HG02763 (cell line): Measurements from ENCODE around the gene DBNDD1.
"Not testable (repeated sequence)": the region's sequence is repeated elsewhere in the genome, so short reads cannot be mapped to it uniquely, and the experiment has no call there.

Experiments used
- ATAC-seq: cut with Tn5 transposase; IDR thresholded peaks from one replicate; pipeline ENCODE4 v1.9.1; 2021; ENCODE audit warnings: mild to moderate bottlenecking, moderate library complexity; ENCODE audit not compliant: unreplicated experiment

Gene DBNDD1

GRCh38 chr16:89994389-89994720 lies 24.9 kb downstream of the DBNDD1 start:
- no peak for ATAC-seq

DNA sequence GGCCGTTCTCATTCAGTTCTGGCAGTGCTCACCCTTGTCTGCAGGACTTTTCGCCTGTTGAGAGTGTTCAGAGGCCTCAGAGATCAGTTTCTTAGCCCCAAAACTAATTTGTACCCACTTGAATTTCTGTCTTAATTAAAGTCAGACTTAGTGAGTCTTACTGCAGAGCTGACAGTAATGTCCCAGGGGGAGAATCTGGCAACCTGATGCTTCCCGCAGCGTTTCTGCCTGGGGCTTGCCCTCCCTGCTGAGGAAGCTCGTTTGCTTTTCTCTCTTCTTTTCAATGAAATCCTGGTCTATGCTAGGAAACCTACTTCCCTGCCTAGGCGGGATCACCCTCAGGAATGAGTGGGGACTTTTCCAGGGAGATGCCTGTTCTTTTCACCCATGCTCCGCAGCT lies 25.3 kb downstream of the DBNDD1 start:
- no peak for ATAC-seq

- ATAC-seq = no peak
These were observed 25.9 kb downstream of the DBNDD1 start for GRCh38 chr16:89993377-89993776.

- ATAC-seq = no peak
These were observed 28.5 kb downstream of the DBNDD1 start for GRCh38 chr16:89990799-89991198.

GRCh38 chr16:89988951-89989350 lies 30.3 kb downstream of the DBNDD1 start:
- no peak for ATAC-seq

- no peak for ATAC-seq
These were observed 32.1 kb downstream of the DBNDD1 start for GRCh38 chr16:89987169-89987568.

DNA sequence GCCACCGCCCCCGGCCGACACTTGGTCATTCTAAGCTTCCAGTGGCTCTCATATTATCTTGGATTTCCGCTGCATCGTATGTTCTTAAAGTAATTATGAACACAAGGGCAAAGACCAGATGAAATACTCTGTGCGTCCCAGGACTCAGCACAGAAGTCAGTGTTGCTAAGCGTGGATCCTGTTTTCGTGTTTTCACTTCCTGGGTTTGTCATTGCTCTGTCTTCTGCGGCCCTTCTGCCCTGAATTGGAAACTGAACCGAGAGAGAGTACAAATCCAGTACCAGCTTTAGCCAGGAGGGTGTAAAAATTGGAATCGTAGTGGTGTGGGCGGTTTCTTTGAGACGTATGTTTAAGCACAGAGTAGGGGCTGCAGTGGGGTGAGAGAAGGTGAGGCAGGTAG lies 32.7 kb downstream of the DBNDD1 start:
- ATAC-seq = no peak

- no peak for ATAC-seq
These were observed 34.0 kb downstream of the DBNDD1 start for GRCh38 chr16:89985219-89985618.

GRCh38 chr16:89984216-89984615 lies 35.0 kb downstream of the DBNDD1 start:
- ATAC-seq = no peak

DNA sequence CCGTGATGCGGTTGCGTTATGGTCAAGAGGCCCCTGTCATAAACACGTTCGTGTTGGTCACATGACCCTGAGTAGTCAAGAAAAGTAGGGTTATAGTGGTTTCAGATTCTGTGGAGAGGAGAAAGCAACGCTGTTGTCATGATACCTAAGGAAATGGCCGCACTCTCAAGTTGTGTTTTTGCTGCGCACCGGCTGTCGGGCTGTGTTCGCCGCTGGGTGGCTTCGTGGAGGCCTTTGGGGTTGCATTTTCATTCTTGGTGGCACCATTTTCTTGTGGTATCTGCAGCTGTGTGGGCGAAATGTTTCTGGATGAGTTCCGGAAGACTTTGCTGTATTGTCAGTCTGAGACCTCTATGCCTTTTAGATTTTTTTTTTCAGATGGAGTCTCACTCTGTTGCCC lies 35.7 kb downstream of the DBNDD1 start:
- ATAC-seq = no peak

- no peak for ATAC-seq
These were observed 36.9 kb downstream of the DBNDD1 start for GRCh38 chr16:89982318-89982717.

DNA sequence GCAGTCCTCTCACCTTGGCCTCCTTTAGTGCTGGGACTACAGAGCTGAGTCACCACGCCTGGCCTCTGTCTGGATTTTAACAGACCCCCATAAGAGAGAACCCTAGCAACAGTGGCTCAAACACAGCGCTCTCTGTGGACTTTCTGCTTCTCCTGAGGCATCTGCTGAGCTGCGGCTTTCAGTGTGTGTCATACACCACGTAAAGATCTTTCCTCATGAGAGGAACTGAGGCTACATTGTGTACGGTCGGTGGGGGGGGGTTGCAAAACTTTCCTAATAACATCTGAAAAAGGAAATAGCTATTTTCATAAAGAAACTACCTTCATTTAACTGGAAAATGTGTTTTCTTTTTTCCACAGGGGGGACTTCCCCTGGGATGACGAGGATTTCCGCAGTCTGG lies 37.8 kb downstream of the DBNDD1 start:
- no peak for ATAC-seq

DNA sequence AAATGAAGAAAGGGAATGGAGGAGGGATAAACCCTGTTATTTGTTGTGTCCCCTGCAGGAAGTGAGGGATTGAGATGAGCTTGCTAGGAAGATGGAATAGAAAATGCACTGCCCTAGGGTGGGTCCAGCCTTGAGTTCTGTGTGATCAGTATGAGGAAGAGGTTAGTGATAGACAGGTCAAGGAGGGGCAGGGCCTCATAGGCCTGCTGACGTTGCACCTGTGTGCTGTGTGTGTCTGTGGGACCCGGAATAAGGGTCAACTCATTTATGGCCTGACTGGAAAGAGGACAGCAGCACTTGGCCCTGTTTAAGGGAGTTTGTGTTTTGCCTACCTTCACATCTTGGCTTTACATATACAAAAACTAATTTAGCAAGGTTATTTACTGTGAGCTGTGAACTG lies 44.4 kb downstream of the DBNDD1 start:
- ATAC-seq = no peak

DNA sequence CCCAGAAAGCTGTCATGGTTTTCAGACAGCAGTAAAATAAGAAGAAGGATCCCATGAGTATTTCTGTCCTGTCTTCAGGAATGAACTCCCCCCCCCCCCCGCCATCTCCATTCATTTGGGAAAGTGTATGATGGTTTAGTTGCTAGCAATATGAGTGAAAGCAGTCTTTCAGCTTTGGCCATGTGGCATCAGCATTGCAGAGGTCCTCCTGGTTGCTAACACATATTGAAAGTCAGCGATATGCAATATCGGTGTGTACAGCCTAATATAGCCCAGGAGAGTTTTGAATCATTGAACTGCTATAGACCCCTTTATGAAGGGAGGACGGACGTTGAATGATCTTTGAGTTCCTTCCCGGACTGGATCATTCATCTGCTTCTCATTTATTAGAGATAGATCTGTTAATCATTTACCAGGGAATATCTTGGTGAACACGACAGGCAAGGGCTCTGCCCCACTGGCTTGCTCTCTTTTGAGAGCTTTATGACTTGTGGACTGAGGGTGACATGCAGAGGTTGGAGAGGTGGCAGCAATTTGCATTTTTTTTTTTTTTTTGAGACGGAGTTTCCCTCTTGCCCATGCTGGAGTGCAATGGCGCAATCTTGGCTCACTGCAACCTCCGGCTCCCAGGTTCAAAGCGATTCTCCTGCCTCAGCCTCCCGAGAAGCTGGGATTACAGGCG lies 45.5 kb downstream of the DBNDD1 start:
- no peak for ATAC-seq

- no peak for ATAC-seq
These were observed 46.0 kb downstream of the DBNDD1 start for GRCh38 chr16:89973235-89973634.

GRCh38 chr16:89972244-89973234 lies 46.7 kb downstream of the DBNDD1 start:
- peak; percentile 92 for ATAC-seq

- no peak for ATAC-seq
These were observed 47.6 kb downstream of the DBNDD1 start for GRCh38 chr16:89971495-89972243.

GRCh38 chr16:89969741-89970410 lies 49.4 kb downstream of the DBNDD1 start:
- ATAC-seq = no peak

DNA sequence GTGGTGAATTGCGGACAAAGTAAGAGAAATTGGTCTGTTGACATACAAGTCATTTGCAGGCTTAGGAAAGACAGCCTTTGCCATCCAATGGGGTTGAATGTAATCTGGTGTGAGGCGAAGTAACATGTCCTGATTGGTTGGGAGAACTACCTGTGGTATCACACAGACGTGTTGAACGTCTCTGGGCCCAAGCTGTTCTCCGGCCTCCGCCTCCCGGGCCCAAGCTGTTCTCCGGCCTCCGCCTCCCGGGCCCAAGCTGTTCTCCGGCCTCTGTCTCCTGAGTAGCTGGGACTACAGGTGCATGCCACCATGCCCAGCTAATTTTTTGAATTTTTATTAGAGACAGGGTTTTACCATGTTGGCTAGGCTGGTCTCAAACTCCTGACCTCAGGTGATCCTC lies 51.2 kb downstream of the DBNDD1 start:
- not testable (repeated sequence) for ATAC-seq

GRCh38 chr16:89967436-89967835 lies 51.8 kb downstream of the DBNDD1 start:
- ATAC-seq = not testable (repeated sequence)

DNA sequence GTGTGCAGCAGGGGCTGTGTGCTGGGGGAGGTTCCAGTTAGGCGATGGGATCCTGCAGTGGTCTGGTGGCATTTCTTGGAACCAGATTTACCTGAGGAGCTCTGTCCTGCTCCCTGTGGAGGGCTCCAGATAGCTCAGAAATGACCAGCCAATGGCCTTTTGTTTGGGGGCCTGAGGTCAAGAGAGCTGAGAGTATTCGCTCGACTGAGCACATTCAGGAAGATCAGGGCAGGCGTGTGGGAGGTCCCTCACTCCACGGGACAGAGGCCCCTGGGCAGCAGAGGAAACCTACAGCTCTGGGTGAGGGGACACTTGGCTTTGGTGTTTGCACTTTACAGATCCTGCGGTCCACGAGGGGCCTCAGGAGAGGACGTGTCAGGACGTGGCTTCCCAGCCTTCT lies 52.5 kb downstream of the DBNDD1 start:
- no peak for ATAC-seq
